PC-3 (cell line): ENCODE measurements around the gene PTAFR. TPM values are rescaled to one million over a fixed set of nuclear protein-coding genes. Genes with fewer than 3 reads are reported as not detected.

Experiments used
- ATAC-seq: fragments of 200-7000 bp; cut with Tn5 transposase; 2 replicates; pipeline ENCODE4 v1.9.1; 2020; ENCODE audit warnings: mild to moderate bottlenecking, moderate library complexity
- BruUV-seq: library from RNA; stranded (reverse); fragments of 400-500 nt; replicated peaks from 2 replicates; lab custom pipeline; 2021; lab: Mats Ljungman, UMichigan
- CTCF ChIA-PET: fragments of 300-600 bp; sonication (Branson Sonifier 250); formaldehyde crosslinking; loops from one replicate; lab custom pipeline; 2022; ENCODE audit warnings: antibody characterized with exemption; lab: Charles Lee
- POLR2A ChIA-PET: fragments of 300-600 bp; sonication (Branson Sonifier 250); formaldehyde crosslinking; loops from one replicate; lab custom pipeline; 2022; ENCODE audit warnings: antibody characterized with exemption; ENCODE audit not compliant: unreplicated experiment; lab: Charles Lee
- DNase-seq: peaks from one replicate; pipeline ENCODE4 v3.0.0-alpha.2; 2015
- H2AFZ ChIP-seq: fragments of 300-600 bp; sonication (generic); 2 replicates; pipeline ENCODE4 v1.6.0; 2016; ENCODE audit warnings: antibody characterized with exemption, low read length
- H3F3A ChIP-seq: fragments of 300-600 bp; sonication (generic); one replicate; pipeline ENCODE4 v1.6.0; 2017; ENCODE audit warnings: antibody characterized with exemption, low read length, control low read depth, mild to moderate bottlenecking; ENCODE audit not compliant: unreplicated experiment
- H3K27ac ChIP-seq: fragments of 300-600 bp; sonication (generic); 2 replicates; pipeline ENCODE4 v1.5.1; 2016; ENCODE audit warnings: mild to moderate bottlenecking, low read length
- H3K27me3 ChIP-seq: fragments of 300-600 bp; sonication (generic); 2 replicates; pipeline ENCODE4 v1.6.1; 2016; ENCODE audit warnings: low read length, mixed read lengths
- H3K36me3 ChIP-seq: fragments of 300-600 bp; sonication (generic); 2 replicates; pipeline ENCODE4 v1.6.1; 2016; ENCODE audit warnings: low read depth, mixed run types, low read length, mixed read lengths
- H3K4me1 ChIP-seq: fragments of 300-600 bp; sonication (generic); 2 replicates; pipeline ENCODE4 v1.5.1; 2016; ENCODE audit warnings: low read length; ENCODE audit not compliant: insufficient read depth
- H3K4me2 ChIP-seq: fragments of 300-600 bp; sonication (generic); 2 replicates; pipeline ENCODE4 v1.6.0; 2016; ENCODE audit warnings: low read length
- H3K4me3 ChIP-seq: fragments of 300-600 bp; sonication (generic); 2 replicates; pipeline ENCODE4 v1.5.1; 2016; ENCODE audit warnings: mild to moderate bottlenecking, low read length, mixed read lengths
- H3K79me2 ChIP-seq: fragments of 300-600 bp; sonication (generic); 2 replicates; pipeline ENCODE4 v1.6.1; 2017; ENCODE audit warnings: low read length, mixed read lengths
- H3K9ac ChIP-seq: fragments of 300-600 bp; sonication (generic); 2 replicates; pipeline ENCODE4 v1.6.0; 2016; ENCODE audit warnings: mild to moderate bottlenecking, low read length
- H3K9me2 ChIP-seq: fragments of 300-600 bp; sonication (generic); replicated peaks from 2 replicates; pipeline ENCODE4 v1.6.1; 2016; ENCODE audit warnings: mixed run types, low read length, mixed read lengths
- H3K9me3 ChIP-seq: fragments of 300-600 bp; sonication (generic); 2 replicates; pipeline ENCODE4 v1.6.1; 2016; ENCODE audit warnings: low read length, mixed read lengths
- H4K20me1 ChIP-seq: fragments of 300-600 bp; sonication (generic); 2 replicates; pipeline ENCODE4 v1.6.1; 2016; ENCODE audit warnings: low read length, mixed read lengths
- EZH2 ChIP-seq: fragments of 300-600 bp; sonication (generic); IDR thresholded peaks from one replicate; pipeline ENCODE4 v1.6.1; 2017; ENCODE audit warnings: antibody characterized with exemption, mild to moderate bottlenecking, low read length; ENCODE audit not compliant: unreplicated experiment
- EZH2phosphoT487 ChIP-seq: fragments of 300-600 bp; sonication (generic); IDR thresholded peaks from 2 replicates; pipeline ENCODE4 v1.6.1; 2018; ENCODE audit warnings: mild to moderate bottlenecking, antibody characterized with exemption, low read length, borderline replicate concordance
- intact Hi-C: fragments of 100-400 bp; cut with micrococcal nuclease; formaldehyde crosslinking; loops from 2 replicates; pipeline ENCODE4 v1.9.0; 2023
- total RNA-seq: library from RNA; depleted of rRNA; stranded (reverse); fragments of >200 nt; gene quantifications from 2 replicates; pipeline ENCODE4 v1.2.3, GENCODE V29; 2014
- TF ChIP-seq, protein P1 (sequence below): fragments of 300-600 bp; sonication (generic); conservative IDR thresholded peaks from 2 replicates; pipeline ENCODE4 v1.5.1; 2017; ENCODE audit warnings: antibody characterized with exemption, low read depth, mild to moderate bottlenecking, low read length

The PTAFR gene
- total RNA-seq, 1 experiment from 2014 or later, result 3.9 TPM

DNA sequence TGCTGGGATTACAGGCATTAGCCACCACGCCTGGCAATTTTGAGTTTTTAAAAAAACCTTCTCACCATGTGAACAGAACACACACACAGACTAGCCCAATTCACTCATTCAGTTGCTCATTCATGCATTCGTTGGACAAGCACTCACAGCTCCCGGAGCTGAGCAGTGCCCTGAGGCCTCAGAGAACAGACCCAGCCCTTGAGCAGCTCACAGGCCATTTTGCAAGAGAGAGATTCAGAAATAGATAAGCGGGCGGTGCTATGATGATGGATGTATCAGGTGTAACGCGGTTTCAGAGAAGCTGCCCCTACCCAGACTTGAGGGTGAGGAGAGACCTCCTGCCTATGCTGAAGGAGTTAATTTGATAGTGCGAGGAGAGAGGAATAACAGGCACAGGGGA, 18.6 kb downstream of the PTAFR start:
- ATAC-seq (no peak), DNase-seq (no peak)
- H3F3A ChIP-seq, result no peaks in the 10 kb centered on the region
- no peaks in the 10 kb centered on the region for H3K36me3 ChIP-seq
- POLR2A ChIA-PET, result no interaction called here
- BruUV-seq, result no TSS peak
- no peak overlapping the region for H3K9ac ChIP-seq
- intact Hi-C loops, result no loop called here
- H3K27me3 ChIP-seq, result no peaks in the 10 kb centered on the region
- no peaks in the 10 kb centered on the region for H3K9me3 ChIP-seq
- no peak overlapping the region for H3K4me2 ChIP-seq
- no peaks in the 10 kb centered on the region for H3K9me2 ChIP-seq
- peaks cover 10% of the 10 kb centered on the region for H3K4me1 ChIP-seq
- TF ChIP-seq EZH2, result no peak
- TF ChIP-seq, protein P1, sequence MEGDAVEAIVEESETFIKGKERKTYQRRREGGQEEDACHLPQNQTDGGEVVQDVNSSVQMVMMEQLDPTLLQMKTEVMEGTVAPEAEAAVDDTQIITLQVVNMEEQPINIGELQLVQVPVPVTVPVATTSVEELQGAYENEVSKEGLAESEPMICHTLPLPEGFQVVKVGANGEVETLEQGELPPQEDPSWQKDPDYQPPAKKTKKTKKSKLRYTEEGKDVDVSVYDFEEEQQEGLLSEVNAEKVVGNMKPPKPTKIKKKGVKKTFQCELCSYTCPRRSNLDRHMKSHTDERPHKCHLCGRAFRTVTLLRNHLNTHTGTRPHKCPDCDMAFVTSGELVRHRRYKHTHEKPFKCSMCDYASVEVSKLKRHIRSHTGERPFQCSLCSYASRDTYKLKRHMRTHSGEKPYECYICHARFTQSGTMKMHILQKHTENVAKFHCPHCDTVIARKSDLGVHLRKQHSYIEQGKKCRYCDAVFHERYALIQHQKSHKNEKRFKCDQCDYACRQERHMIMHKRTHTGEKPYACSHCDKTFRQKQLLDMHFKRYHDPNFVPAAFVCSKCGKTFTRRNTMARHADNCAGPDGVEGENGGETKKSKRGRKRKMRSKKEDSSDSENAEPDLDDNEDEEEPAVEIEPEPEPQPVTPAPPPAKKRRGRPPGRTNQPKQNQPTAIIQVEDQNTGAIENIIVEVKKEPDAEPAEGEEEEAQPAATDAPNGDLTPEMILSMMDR, result no peak
- TF ChIP-seq EZH2phosphoT487, result no peak
- H3K79me2 ChIP-seq, result no peaks in the 10 kb centered on the region
- no peak overlapping the region for H2AFZ ChIP-seq
- no peak overlapping the region for H3K4me3 ChIP-seq
- no peaks in the 10 kb centered on the region for H4K20me1 ChIP-seq
- H3K27ac ChIP-seq, result no peak overlapping the region
- CTCF ChIA-PET, result no interaction called here

DNA sequence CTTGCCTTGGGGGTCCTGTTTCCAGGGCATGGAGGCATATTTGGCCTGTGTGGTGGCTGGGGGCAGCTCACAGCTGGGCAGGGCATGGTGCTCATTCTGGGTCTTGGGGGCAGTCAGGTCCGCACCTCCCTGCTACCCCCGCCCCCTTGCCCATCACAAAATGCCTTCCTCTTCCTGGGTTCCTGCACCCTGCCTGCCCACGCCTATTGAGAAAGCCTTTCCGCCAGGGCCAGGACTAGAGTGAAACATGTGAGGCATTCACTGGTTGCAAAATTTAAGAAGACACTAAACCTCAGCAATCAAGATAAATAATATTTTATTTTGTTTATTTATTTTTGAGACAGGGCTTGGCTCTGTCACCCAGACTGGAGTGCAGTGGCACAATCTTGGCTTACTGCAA, 19.7 kb downstream of the PTAFR start:
- Histone ChIP-seq H3K36me3 (no peaks in the 10 kb centered on the region), H3K4me1 (peaks cover 14% of the 10 kb centered on the region), H4K20me1 (no peaks in the 10 kb centered on the region), H3K79me2 (no peaks in the 10 kb centered on the region), H3F3A (no peaks in the 10 kb centered on the region), H3K4me3 (no peak overlapping the region), H3K9me2 (no peaks in the 10 kb centered on the region), H3K9ac (no peak overlapping the region), H3K4me2 (no peak overlapping the region), H2AFZ (no peak overlapping the region), H3K9me3 (no peaks in the 10 kb centered on the region), H3K27me3 (no peaks in the 10 kb centered on the region), H3K27ac (no peak overlapping the region)
- no peak for ATAC-seq
- BruUV-seq, result no TSS peak
- DNase-seq, result no peak
- POLR2A ChIA-PET, result no interaction called here
- TF ChIP-seq EZH2phosphoT487 (no peak), EZH2 (no peak)
- TF ChIP-seq, protein P1, result no peak
- CTCF ChIA-PET, result no interaction called here
- intact Hi-C loops, result no loop called here

DNA sequence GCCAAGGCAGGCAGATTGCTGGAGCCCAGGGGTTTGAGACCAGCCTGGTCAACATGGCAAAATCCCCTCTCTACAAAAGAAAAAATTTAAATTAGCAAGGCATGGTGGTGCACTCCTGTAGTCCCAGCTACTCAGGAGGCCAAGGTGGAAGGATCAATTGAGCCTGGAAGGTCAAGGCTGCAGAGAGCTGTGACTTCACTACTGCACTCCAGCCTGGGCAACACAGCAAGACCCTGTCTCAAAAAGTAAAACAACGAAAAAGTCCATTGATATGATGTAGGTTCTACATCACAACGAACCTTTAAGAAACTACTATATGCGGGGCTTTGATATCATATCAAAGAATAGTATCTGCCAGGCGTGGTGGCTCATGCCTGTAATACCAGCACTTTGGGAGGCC, 20.9 kb downstream of the PTAFR start:
- POLR2A ChIA-PET, result no interaction called here
- Histone ChIP-seq H3K4me3 (no peak overlapping the region), H3K27me3 (no peaks in the 10 kb centered on the region), H3K79me2 (no peaks in the 10 kb centered on the region), H3F3A (no peaks in the 10 kb centered on the region), H4K20me1 (no peaks in the 10 kb centered on the region), H3K4me1 (peaks cover 8% of the 10 kb centered on the region), H3K9ac (no peak overlapping the region), H3K4me2 (no peak overlapping the region), H2AFZ (no peak overlapping the region), H3K9me3 (no peaks in the 10 kb centered on the region), H3K9me2 (no peaks in the 10 kb centered on the region), H3K36me3 (no peaks in the 10 kb centered on the region), H3K27ac (no peak overlapping the region)
- no TSS peak for BruUV-seq
- TF ChIP-seq, protein P1, result no peak
- no peak for TF ChIP-seq EZH2
- no peak for TF ChIP-seq EZH2phosphoT487
- ATAC-seq, result no peak
- no peak for DNase-seq
- intact Hi-C loops, result no loop called here
- CTCF ChIA-PET, result no interaction called here
